NCI-H526 treated with DMSO at 0.1 percent for 48 hours (cell line): ENCODE results near the gene LRTM1.

Source experiments
- DNase-seq: peaks from one replicate; lab custom pipeline; 2025; lab: John Stamatoyannopoulos, UW

LRTM1 gene

GRCh38 chr3:54939557-54940300, 11.9 kb upstream of the LRTM1 start:
- no peak for DNase-seq

DNA sequence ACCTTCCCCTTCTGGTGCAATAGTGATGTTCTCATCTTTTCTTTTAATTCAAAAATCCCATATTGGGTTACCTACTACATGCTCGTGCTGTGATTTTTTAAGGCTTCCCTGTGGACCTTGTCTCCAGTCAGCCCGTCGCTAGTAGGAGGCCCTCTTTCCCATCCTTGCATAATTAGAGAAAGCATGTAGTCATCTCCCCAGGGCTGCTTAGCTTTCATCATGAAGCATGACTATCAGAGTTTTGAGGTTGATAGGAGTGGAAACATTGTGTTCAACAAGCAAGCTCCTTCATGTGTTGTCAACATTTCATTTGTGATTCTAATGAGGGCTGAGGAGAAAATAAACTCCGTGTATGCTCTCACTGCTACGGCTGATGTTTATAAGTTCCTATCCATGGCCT, 8.7 kb upstream of the LRTM1 start:
- no peak for DNase-seq

GRCh38 chr3:54935869-54936268, 8.0 kb upstream of the LRTM1 start:
- no peak for DNase-seq

- no peak for DNase-seq
Measured at GRCh38 chr3:54932606-54933005, 4.7 kb upstream of the LRTM1 start.

- DNase-seq = no peak
Measured at GRCh38 chr3:54931182-54931581, 3.3 kb upstream of the LRTM1 start.

DNA sequence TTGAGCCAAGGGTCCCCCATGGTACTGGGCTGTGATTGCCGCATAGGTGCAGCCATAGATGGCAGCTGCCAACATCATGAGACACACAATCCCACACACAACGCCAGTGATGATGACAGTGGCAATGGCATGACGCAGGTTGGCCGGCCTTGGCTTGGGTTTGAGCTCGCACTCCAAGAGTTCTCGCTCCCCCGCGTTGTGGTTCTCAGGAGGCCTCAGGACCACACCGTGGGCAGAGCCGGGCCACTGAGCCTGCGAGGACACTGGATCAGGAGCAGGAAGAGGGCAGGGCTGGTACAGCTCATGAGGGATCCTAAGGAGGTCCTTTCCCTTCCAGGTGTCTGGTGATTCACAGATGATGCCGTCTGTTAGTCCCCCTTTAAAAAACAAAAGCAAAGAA, 9.3 kb downstream of the LRTM1 start:
- no peak for DNase-seq

DNA sequence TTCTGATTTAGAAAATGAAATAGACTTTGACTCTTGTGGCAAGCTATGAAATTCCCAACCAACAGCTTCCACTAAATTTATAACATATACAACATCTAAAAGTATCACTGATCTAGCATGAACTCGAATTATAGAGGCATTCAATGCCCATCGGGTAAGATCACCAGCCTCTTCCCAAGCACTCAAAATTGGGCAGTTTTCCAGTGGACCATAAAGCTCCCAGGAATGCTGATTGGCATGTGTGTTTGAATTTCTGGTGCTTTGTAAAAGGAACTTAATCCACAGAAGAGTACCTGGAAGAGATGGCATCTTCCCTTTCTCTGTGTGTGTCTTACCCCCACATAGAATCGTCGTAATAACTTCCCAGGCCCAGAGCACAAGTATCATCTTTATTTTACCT, 10.0 kb downstream of the LRTM1 start:
- no peak for DNase-seq

DNA sequence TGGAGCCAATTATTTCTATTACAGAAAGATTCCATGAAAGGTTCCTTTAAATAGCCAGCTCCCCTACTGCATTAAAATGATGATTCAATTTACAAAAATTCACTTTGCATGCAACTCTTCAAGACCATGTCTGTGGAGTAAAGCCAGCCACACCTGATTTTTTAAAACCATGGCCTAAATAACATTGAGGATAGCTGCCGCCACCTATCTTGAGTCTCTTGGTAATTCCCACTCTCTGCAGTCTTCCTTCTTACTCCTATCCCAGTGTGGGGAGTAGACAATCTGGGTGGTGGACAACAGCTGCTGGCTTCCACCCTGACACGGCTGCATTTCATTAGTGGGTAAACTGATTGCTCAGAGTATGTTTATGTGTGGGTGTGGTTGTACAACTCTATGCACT, 10.7 kb downstream of the LRTM1 start:
- no peak for DNase-seq

- DNase-seq = no peak
Measured at GRCh38 chr3:54916732-54917131, 11.1 kb downstream of the LRTM1 start.

DNA sequence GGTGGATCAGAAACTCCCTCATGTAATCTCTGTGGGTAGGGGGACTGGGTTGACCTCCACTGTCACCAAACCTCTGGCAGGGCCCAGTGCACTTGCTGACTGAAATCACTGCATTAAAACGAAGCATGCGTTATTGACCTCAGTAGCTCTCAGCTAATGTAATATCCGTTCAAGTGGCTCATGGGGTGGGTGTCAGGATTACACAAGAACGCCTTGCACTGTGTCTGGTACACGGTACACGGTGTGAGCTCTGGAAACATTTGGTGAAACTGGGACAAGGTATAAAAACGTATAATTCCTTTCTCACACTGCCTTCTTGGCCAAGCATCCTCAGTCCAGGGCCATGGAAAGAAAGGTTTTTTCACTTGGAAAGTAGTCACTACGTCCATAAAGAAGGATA, 11.9 kb downstream of the LRTM1 start:
- DNase-seq = no peak

GRCh38 chr3:54915181-54915580, 12.7 kb downstream of the LRTM1 start:
- no peak for DNase-seq

- no peak for DNase-seq
Measured at GRCh38 chr3:54914180-54914579, 13.7 kb downstream of the LRTM1 start.

- no peak for DNase-seq
Measured at GRCh38 chr3:54909191-54909590, 18.7 kb downstream of the LRTM1 start.

- no peak for DNase-seq
Measured at GRCh38 chr3:54906763-54907162, 21.1 kb downstream of the LRTM1 start.

GRCh38 chr3:54905920-54906319, 21.9 kb downstream of the LRTM1 start:
- no peak for DNase-seq

GRCh38 chr3:54905261-54905888, 22.5 kb downstream of the LRTM1 start:
- no peak for DNase-seq

- no peak for DNase-seq
Measured at GRCh38 chr3:54901906-54902685, 25.8 kb downstream of the LRTM1 start.

DNA sequence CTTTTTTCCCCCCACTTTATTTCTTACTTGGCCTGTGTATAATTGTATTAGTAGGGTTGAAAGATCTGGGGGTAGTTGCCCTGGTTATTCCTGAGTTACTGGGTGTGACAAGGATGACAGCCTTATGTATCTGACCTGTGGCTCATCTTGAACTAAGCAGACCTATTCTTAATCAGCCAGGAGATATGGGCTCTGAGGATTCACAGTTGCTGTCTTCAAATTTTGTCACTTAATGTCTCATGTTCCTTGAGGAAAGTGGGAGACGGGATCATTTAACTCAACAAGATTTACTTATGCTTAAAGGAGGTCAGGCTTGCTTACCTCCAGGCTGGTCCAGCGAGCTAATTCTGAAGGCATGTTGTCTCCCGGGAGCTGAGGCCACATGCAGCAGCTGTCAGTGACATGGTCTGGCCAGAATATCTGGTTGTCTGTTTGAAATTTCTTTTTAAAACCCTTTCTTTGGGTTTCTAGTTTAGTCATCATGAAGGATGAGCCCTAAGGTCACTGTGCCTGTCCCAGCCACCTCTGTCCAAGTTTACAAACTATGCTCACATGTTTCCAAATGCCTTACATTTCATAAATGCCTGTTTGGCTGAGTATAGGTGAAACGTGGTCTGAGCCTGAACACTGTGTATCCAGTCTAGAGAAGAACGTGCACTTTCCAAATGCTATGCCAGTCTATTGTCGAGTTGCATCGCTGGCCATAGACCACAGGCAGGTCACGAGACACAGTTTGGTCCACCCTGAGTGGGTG, 26.8 kb downstream of the LRTM1 start:
- no peak for DNase-seq

DNA sequence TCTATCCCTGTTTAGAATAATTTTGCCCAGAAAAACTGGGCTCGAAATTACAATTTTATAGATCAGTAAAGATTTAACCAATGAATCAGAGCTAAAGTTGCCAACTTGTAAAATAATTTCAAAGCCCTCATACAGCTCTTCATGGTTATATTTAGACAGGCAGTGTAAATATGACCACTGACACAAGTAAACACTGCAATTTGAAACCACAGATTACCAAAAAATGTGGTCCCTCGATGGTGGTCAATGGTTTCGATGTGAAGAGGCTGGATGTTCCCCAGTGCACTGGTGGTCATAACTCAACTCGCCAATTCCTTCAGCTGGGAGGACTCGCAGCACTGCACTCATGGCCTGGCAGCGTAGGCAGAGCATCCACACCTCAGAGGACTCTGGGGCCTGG, 28.6 kb downstream of the LRTM1 start:
- DNase-seq = no peak

- DNase-seq = no peak
Measured at GRCh38 chr3:54897028-54897711, 30.7 kb downstream of the LRTM1 start.

GRCh38 chr3:54895613-54896012, 32.2 kb downstream of the LRTM1 start:
- DNase-seq = no peak

DNA sequence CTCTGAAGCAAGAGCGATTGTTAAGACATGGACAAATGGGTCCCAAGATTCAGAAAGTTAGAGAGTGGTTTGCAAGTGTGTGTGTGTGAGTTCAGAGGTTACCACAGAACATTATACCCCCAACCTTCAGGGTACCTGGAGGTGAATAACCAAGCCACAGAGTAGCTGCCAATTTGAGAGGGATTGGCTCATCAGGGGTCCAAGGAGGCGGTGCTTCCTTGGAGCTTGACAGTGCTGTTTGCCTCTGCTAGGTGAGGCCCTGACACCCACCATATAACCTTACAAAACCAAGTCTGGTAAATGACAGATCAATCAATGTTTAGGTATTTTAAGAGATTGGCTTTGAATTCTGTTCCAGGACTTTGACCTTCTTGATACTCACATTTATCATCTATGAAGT, 35.7 kb downstream of the LRTM1 start:
- no peak for DNase-seq
